Measurements from ENCODE around the gene SLIT3.

DNA sequence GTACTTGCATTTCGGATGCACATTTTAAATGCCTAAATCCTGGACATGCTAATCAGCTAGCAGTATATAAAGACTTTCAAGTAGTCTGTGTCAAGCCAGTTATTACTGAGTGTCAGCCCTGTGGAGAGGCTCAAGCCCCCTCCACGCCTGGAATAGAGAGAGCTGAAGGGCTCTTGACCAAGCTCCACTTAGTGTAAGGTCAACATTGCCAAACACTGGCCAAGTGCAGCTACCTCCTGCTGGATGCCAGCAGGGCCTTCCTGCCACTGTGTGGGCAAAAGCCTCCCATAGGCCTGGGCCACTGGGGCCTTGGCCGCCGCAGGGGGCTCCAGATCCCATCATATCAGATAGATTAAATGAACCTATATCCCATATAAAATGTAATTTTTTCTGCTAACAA, 482.4 kb downstream of the SLIT3 start:
- TF ChIP-seq, protein P1, sequence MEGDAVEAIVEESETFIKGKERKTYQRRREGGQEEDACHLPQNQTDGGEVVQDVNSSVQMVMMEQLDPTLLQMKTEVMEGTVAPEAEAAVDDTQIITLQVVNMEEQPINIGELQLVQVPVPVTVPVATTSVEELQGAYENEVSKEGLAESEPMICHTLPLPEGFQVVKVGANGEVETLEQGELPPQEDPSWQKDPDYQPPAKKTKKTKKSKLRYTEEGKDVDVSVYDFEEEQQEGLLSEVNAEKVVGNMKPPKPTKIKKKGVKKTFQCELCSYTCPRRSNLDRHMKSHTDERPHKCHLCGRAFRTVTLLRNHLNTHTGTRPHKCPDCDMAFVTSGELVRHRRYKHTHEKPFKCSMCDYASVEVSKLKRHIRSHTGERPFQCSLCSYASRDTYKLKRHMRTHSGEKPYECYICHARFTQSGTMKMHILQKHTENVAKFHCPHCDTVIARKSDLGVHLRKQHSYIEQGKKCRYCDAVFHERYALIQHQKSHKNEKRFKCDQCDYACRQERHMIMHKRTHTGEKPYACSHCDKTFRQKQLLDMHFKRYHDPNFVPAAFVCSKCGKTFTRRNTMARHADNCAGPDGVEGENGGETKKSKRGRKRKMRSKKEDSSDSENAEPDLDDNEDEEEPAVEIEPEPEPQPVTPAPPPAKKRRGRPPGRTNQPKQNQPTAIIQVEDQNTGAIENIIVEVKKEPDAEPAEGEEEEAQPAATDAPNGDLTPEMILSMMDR (conservative IDR thresholded peaks at IDR 0.05; ENCODE audit: low read depth, low read length) = no peak
- no peak for TF ChIP-seq EZH2 (IDR thresholded peaks at IDR 0.05; ENCODE audit: low read length, unreplicated experiment)

Measured in PC-3 (cell line).